WTC11 (cell line): ENCODE data around the gene PIAS3. TPM values are rescaled to one million over a fixed set of nuclear protein-coding genes. Genes with fewer than 3 reads are reported as not detected.

Experiments
- ATAC-seq: fragments of 200-7000 bp; cut with Tn5 transposase; 2 replicates; pipeline ENCODE4 v1.10.0; 2021; ENCODE audit warnings: mild to moderate bottlenecking, moderate library complexity
- CTCF ChIA-PET: fragments of 300-600 bp; sonication (Branson Sonifier 250); formaldehyde crosslinking; loops from one replicate; lab custom pipeline; 2021; ENCODE audit warnings: antibody characterized with exemption; lab: Charles Lee
- POLR2A ChIA-PET: fragments of 350-600 bp; sonication (Branson Sonifier 250); formaldehyde crosslinking; loops from one replicate; lab custom pipeline; 2021; ENCODE audit warnings: antibody characterized with exemption; lab: Charles Lee
- DNase-seq: peaks from one replicate; pipeline ENCODE4 v3.0.0; 2021; ENCODE audit warnings: low spot score
- H3K27ac Mint-ChIP-seq: 2 replicates; pipeline ENCODE4 v1.8.0; 2021; ENCODE audit warnings: mixed read lengths
- H3K27me3 Mint-ChIP-seq: 2 replicates; pipeline ENCODE4 v1.8.0; 2021; ENCODE audit warnings: low read depth, mild to moderate bottlenecking, moderate library complexity, mixed read lengths
- H3K36me3 Mint-ChIP-seq: 2 replicates; pipeline ENCODE4 v1.8.0; 2021; ENCODE audit warnings: mixed read lengths
- H3K4me1 Mint-ChIP-seq: 2 replicates; pipeline ENCODE4 v1.8.0; 2022; ENCODE audit warnings: mixed read lengths
- H3K4me3 Mint-ChIP-seq: 2 replicates; pipeline ENCODE4 v1.8.0; 2021; ENCODE audit warnings: mild to moderate bottlenecking, moderate library complexity, mixed read lengths
- H3K9me3 Mint-ChIP-seq: 2 replicates; pipeline ENCODE4 v1.8.0; 2021; ENCODE audit warnings: mixed read lengths
- ARID4B ChIP-seq: sonication (generic); formaldehyde crosslinking; IDR thresholded peaks from 2 replicates; pipeline ENCODE4 v1.8.0; 2023; ENCODE audit warnings: missing genetic modification reagents, mild to moderate bottlenecking, borderline replicate concordance
- ATF3 ChIP-seq: sonication (generic); formaldehyde crosslinking; conservative IDR thresholded peaks from 2 replicates; pipeline ENCODE4 v1.8.1; 2022; ENCODE audit warnings: mild to moderate bottlenecking, missing genetic modification reagents
- CBFB ChIP-seq: sonication (generic); formaldehyde crosslinking; IDR thresholded peaks from 2 replicates; pipeline ENCODE4 v1.8.1; 2022; ENCODE audit warnings: mild to moderate bottlenecking, low read depth, missing genetic modification reagents
- E2F4 ChIP-seq: sonication (generic); formaldehyde crosslinking; IDR thresholded peaks from 2 replicates; pipeline ENCODE4 v1.8.1; 2022; ENCODE audit warnings: low read depth, mild to moderate bottlenecking, moderate library complexity, missing genetic modification reagents, borderline replicate concordance
- E2F5 ChIP-seq: sonication (generic); formaldehyde crosslinking; IDR thresholded peaks from 2 replicates; pipeline ENCODE4 v1.8.1; 2022; ENCODE audit warnings: mild to moderate bottlenecking, moderate library complexity, missing genetic modification reagents
- ESRRA ChIP-seq: sonication (generic); formaldehyde crosslinking; IDR thresholded peaks from 2 replicates; pipeline ENCODE4 v1.8.1; 2022; ENCODE audit warnings: mild to moderate bottlenecking, missing genetic modification reagents, borderline replicate concordance
- GTF2I ChIP-seq: fragments of 250-450 bp; sonication (Bioruptor Pico); conservative IDR thresholded peaks from 2 replicates; pipeline ENCODE4 v1.4.0; 2021; ENCODE audit warnings: mild to moderate bottlenecking
- HMGA2 ChIP-seq: fragments of 250-450 bp; sonication (Bioruptor Pico); IDR thresholded peaks from 2 replicates; pipeline ENCODE4 v1.4.0; 2021; ENCODE audit warnings: mild to moderate bottlenecking, moderate library complexity
- IRF2 ChIP-seq: sonication (generic); formaldehyde crosslinking; IDR thresholded peaks from 2 replicates; pipeline ENCODE4 v1.8.0; 2022; ENCODE audit warnings: low read depth, missing genetic modification reagents, borderline replicate concordance
- JAZF1 ChIP-seq: fragments of 250-450 bp; sonication (Bioruptor Pico); IDR thresholded peaks from 2 replicates; pipeline ENCODE4 v1.9.0; 2021; ENCODE audit warnings: moderate library complexity, mild to moderate bottlenecking, inconsistent platforms
- NFE2L1 ChIP-seq: sonication (generic); formaldehyde crosslinking; IDR thresholded peaks from 2 replicates; pipeline ENCODE4 v1.8.1; 2023; ENCODE audit warnings: missing genetic modification reagents
- NFYB ChIP-seq: sonication (generic); formaldehyde crosslinking; conservative IDR thresholded peaks from 2 replicates; pipeline ENCODE4 v1.8.0; 2022; ENCODE audit warnings: low read depth, missing genetic modification reagents
- NR2C2 ChIP-seq: sonication (generic); formaldehyde crosslinking; IDR thresholded peaks from 2 replicates; pipeline ENCODE4 v1.8.0; 2022; ENCODE audit warnings: mild to moderate bottlenecking, missing genetic modification reagents
- RELA ChIP-seq: sonication (generic); formaldehyde crosslinking; IDR thresholded peaks from 2 replicates; pipeline ENCODE4 v1.8.1; 2022; ENCODE audit warnings: missing genetic modification reagents, mild to moderate bottlenecking, borderline replicate concordance
- USF1 ChIP-seq: sonication (generic); formaldehyde crosslinking; IDR thresholded peaks from 2 replicates; pipeline ENCODE4 v1.8.0; 2022; ENCODE audit warnings: mild to moderate bottlenecking, missing genetic modification reagents
- ZBTB43 ChIP-seq: sonication (generic); formaldehyde crosslinking; IDR thresholded peaks from 2 replicates; pipeline ENCODE4 v1.8.1; 2023; ENCODE audit warnings: mild to moderate bottlenecking, missing genetic modification reagents
- ZNF396 ChIP-seq: fragments of 250-450 bp; sonication (Bioruptor Pico); IDR thresholded peaks from 2 replicates; pipeline ENCODE4 v1.8.0; 2021; ENCODE audit warnings: mild to moderate bottlenecking, moderate library complexity, borderline replicate concordance
- ZNF425 ChIP-seq: fragments of 250-450 bp; sonication (Bioruptor Pico); conservative IDR thresholded peaks from 2 replicates; pipeline ENCODE4 v1.9.0; 2021; ENCODE audit warnings: mild to moderate bottlenecking
- ZNF532 ChIP-seq: fragments of 250-450 bp; sonication (Bioruptor Pico); IDR thresholded peaks from 2 replicates; pipeline ENCODE4 v1.9.0; 2021; ENCODE audit warnings: mild to moderate bottlenecking, borderline replicate concordance
- total RNA-seq: library from RNA; stranded (reverse); gene quantifications from 3 replicates; pipeline ENCODE4 v1.2.3, GENCODE V29; 2021

PIAS3 gene
- total RNA-seq, 1 experiment from 2014 or later = 44.9 TPM

- Mint-ChIP-seq H3K4me3 (no peak overlapping the region), H3K27ac (no peak overlapping the region), H3K4me1 (peaks cover 3% of the 10 kb centered on the region; the same call in 1 of the 2 replicates), H3K9me3 (no peaks in the 10 kb centered on the region), H3K36me3 (peaks cover 31% of the 10 kb centered on the region), H3K27me3 (no peaks in the 10 kb centered on the region)
- CTCF ChIA-PET = interaction anchor here (0.6 to 9.0 kb wide), 51 partner anchors 10 to 207 kb away, joined by 3 to 254 read pairs (median 5); partner anchors contain the start of genes ANKRD34A, ANKRD35, HJV and ITGA10
- DNase-seq (no peak), ATAC-seq (peak; percentile 20)
- POLR2A ChIA-PET = interaction anchor here (0.6 to 3.4 kb wide), 8 partner anchors 10 to 145 kb away, joined by 3 to 48 read pairs (median 5); partner anchors contain the start of genes PIAS3, POLR3C, RBM8A and RNF115
- TF ChIP-seq NFYB (CRISPR knock-in tag) = no peak
- no peak for TF ChIP-seq IRF2
- no peak for TF ChIP-seq E2F5
- TF ChIP-seq NFE2L1 = 0 out of 2 replicates have a peak, but pooled peaks have one; percentile 22
- no peak for TF ChIP-seq E2F4 (CRISPR knock-in tag)
- TF ChIP-seq JAZF1 (CRISPR knock-in tag) = no peak
- TF ChIP-seq ZNF425 = 0 out of 2 replicates have a peak, but pooled peaks have one; percentile 36
- no peak for TF ChIP-seq CBFB (CRISPR knock-in tag)
- no peak for TF ChIP-seq RELA (CRISPR knock-in tag)
Observed at GRCh38 chr1:145845144-145845513, 13.8 kb downstream of the PIAS3 start.

- ChIA-PET POLR2A (no interaction called here), CTCF (interaction anchor here (9.0 kb wide), 1 partner anchor 16 kb away, joined by 254 read pairs; the partner anchor contains the start of gene PIAS3)
- H3K4me3 Mint-ChIP-seq = no peak overlapping the region
- peaks cover 3% of the 10 kb centered on the region; the same call in 1 of the 2 replicates for H3K4me1 Mint-ChIP-seq
- no peaks in the 10 kb centered on the region for H3K9me3 Mint-ChIP-seq
- ATAC-seq = no peak
- H3K27ac Mint-ChIP-seq = no peak overlapping the region
- peaks cover 34% of the 10 kb centered on the region for H3K36me3 Mint-ChIP-seq
- H3K27me3 Mint-ChIP-seq = no peaks in the 10 kb centered on the region
- no peak for DNase-seq
- TF ChIP-seq NR2C2 (CRISPR knock-in tag) (no peak), ZNF396 (CRISPR knock-in tag) (no peak), ZNF532 (CRISPR knock-in tag) (no peak), GTF2I (no peak), ARID4B (CRISPR knock-in tag) (no peak), ATF3 (CRISPR knock-in tag) (no peak), ESRRA (CRISPR knock-in tag) (no peak), ZBTB43 (CRISPR knock-in tag) (no peak), HMGA2 (CRISPR knock-in tag) (no peak), USF1 (CRISPR knock-in tag) (no peak)
Observed at GRCh38 chr1:145843031-145843430, 15.8 kb downstream of the PIAS3 start.
